AG04449 (cell line): ENCODE measurements around the gene GPATCH2L.

Experiments used
- CTCF ChIA-PET: fragments of 350-600 bp; formaldehyde crosslinking; extraction: SDS; loops from one replicate; lab custom pipeline; 2021; ENCODE audit warnings: antibody characterized with exemption; lab: Yijun Ruan, JAX
- POLR2A ChIA-PET: fragments of 400-600, 350-600 bp; formaldehyde crosslinking; extraction: SDS; loops from one replicate; lab custom pipeline; 2020; ENCODE audit warnings: antibody characterized with exemption, inconsistent platforms; lab: Yijun Ruan, JAX
- DNase-seq: peaks from one replicate; pipeline ENCODE4 v3.0.0-alpha.2; 2010; ENCODE audit warnings: low read depth, low spot score
- H3K4me3 ChIP-seq: 2 replicates; pipeline ENCODE4 v1.5.1; 2011; ENCODE audit warnings: low read depth, mild to moderate bottlenecking, control low read depth, low read length
- CTCF ChIP-seq: IDR thresholded peaks from one replicate; pipeline ENCODE4 v1.5.1; 2011; ENCODE audit warnings: mild to moderate bottlenecking, moderate library complexity, low read length, control low read depth, inconsistent platforms; ENCODE audit not compliant: insufficient read depth; ENCODE audit errors: missing control alignments

The GPATCH2L gene

GRCh38 chr14:76191297-76191696 is 39.6 kb downstream of the GPATCH2L start:
- no peak for DNase-seq
- TF ChIP-seq CTCF: no peak
- no peak overlapping the region for H3K4me3 ChIP-seq
- ChIA-PET CTCF (interaction anchor here (1.0 to 1.4 kb wide), 4 partner anchors 9 to 16 kb away, joined by 3 to 5 read pairs (median 4); no protein-coding TSS in a partner anchor), POLR2A (no interaction called here)

GRCh38 chr14:76193696-76194095 is 42.0 kb downstream of the GPATCH2L start:
- CTCF ChIA-PET: interaction anchor here (1.1 to 2.1 kb wide), 3 partner anchors 9 to 485 kb away, joined by 3 to 6 read pairs (median 3); no protein-coding TSS in a partner anchor

GRCh38 chr14:76194327-76194726 is 42.6 kb downstream of the GPATCH2L start:
- ChIA-PET POLR2A (no interaction called here), CTCF (interaction anchor here (0.6 to 2.1 kb wide), 4 partner anchors 9 to 485 kb away, joined by 3 to 6 read pairs (median 3); no protein-coding TSS in a partner anchor)
- DNase-seq: no peak
- H3K4me3 ChIP-seq: no peak overlapping the region
- no peak for TF ChIP-seq CTCF

More at GRCh38 chr14:76193696-76194095, 42.0 kb downstream of the GPATCH2L start:
- POLR2A ChIA-PET: no interaction called here
- TF ChIP-seq CTCF: no peak
- DNase-seq: no peak
- H3K4me3 ChIP-seq: no peak overlapping the region

GRCh38 chr14:76195003-76195402 is 43.3 kb downstream of the GPATCH2L start:
- DNase-seq: no peak
- TF ChIP-seq CTCF: no peak
- no peak overlapping the region for H3K4me3 ChIP-seq
- CTCF ChIA-PET: interaction anchor here (0.6 to 2.1 kb wide), 3 partner anchors 10 to 486 kb away, joined by 3 to 6 read pairs (median 3); no protein-coding TSS in a partner anchor
- POLR2A ChIA-PET: no interaction called here

- H3K4me3 ChIP-seq: no peak overlapping the region
- POLR2A ChIA-PET: no interaction called here
- DNase-seq: no peak
- no peak for TF ChIP-seq CTCF
- CTCF ChIA-PET: interaction anchor here (0.9 to 2.4 kb wide), 3 partner anchors 14 to 620 kb away, joined by 4 to 12 read pairs (median 4); no protein-coding TSS in a partner anchor
These were observed 45.4 kb downstream of the GPATCH2L start for GRCh38 chr14:76196980-76197695.

- peak; percentile 54 for DNase-seq
- no peak overlapping the region for H3K4me3 ChIP-seq
- ChIA-PET POLR2A (no interaction called here), CTCF (interaction anchor here (1.2 kb wide), 1 partner anchor 13 kb away, joined by 3 read pairs; no protein-coding TSS in a partner anchor)
- no peak for TF ChIP-seq CTCF
These were observed 49.4 kb downstream of the GPATCH2L start for GRCh38 chr14:76201162-76201561.
